Spleen (tissue), 11 donors: ENCODE measurements around the gene ST3GAL3. TPM values are rescaled to one million over a fixed set of nuclear protein-coding genes. Genes with fewer than 3 reads are reported as not detected.

Experiments used
- DNase-seq: peaks from one replicate; pipeline ENCODE4 v3.0.0-alpha.2; 2020
- H3K27ac ChIP-seq, 8 donors: fragments of 200-600 bp; sonication (generic) in 7 of 8; 1 replicate in 4 of 8; 2 replicates in 4 of 8; pipeline versions ENCODE4 v1.5.0 to v1.8.0; 2016 to 2021; ENCODE audit warnings: inconsistent platforms in 4 of 8, mild to moderate bottlenecking in 4 of 8, moderate library complexity in 1 of 8
- H3K27me3 ChIP-seq, 7 donors: fragments of 200-600 bp; sonication (generic) in 6 of 7; replicated peaks in 1 of 7; 1 replicate in 4 of 7; 2 replicates in 3 of 7; pipeline versions ENCODE4 v1.5.0 to v1.8.0; 2016 to 2021; ENCODE audit warnings: inconsistent platforms in 3 of 7, mild to moderate bottlenecking in 1 of 7
- H3K36me3 ChIP-seq, 6 donors: fragments of 200-600 bp; sonication (generic) in 5 of 6; 1 replicate in 4 of 6; 2 replicates in 2 of 6; pipeline versions ENCODE4 v1.5.0 to v1.8.0; 2016 to 2021; ENCODE audit warnings: inconsistent platforms in 2 of 6
- H3K4me1 ChIP-seq, 6 donors: fragments of 200-600 bp; sonication (generic) in 5 of 6; 1 replicate in 3 of 6; 2 replicates in 3 of 6; pipeline versions ENCODE4 v1.5.0 to v1.8.0; 2016 to 2021; ENCODE audit warnings: inconsistent platforms in 3 of 6
- H3K4me3 ChIP-seq, 8 donors: fragments of 200-600 bp; sonication (generic) in 7 of 8; 1 replicate in 4 of 8; 2 replicates in 4 of 8; pipeline versions ENCODE4 v1.5.0 to v1.8.0; 2016 to 2021; ENCODE audit warnings: inconsistent platforms in 4 of 8, mild to moderate bottlenecking in 4 of 8, moderate library complexity in 2 of 8
- H3K9me3 ChIP-seq, 8 donors: fragments of 200-600 bp; sonication (generic) in 7 of 8; 1 replicate in 4 of 8; 2 replicates in 4 of 8; pipeline versions ENCODE4 v1.5.0 to v1.8.0; 2016 to 2021; ENCODE audit warnings: inconsistent platforms in 4 of 8
- POLR2A ChIP-seq, 3 donors: fragments of 450-650 bp; IDR thresholded peaks; one replicate each; pipeline ENCODE4 v1.5.1; 2017; ENCODE audit warnings: antibody characterized with exemption in 3 of 3, mild to moderate bottlenecking in 1 of 3
- POLR2AphosphoS5 ChIP-seq, 3 donors: sonication (generic); formaldehyde crosslinking; IDR thresholded peaks; one replicate each; pipeline ENCODE4 v1.5.1; 2017; ENCODE audit warnings: antibody characterized with exemption in 3 of 3
- WGBS, 5 donors: extraction: QIAGEN DNeasy Blood & Tissue Kit in 3 of 5; methylation state at CpG; one replicate each; pipeline versions ENCODE4 v1.1.5 to v1.1.7; 2013 to 2018; 5-methylcytosine and 5-hydroxymethylcytosine counted together
- intact Hi-C: fragments of 100-400 bp; cut with DNase I; formaldehyde crosslinking; loops from one replicate; pipeline ENCODE4 v1.15.0; 2023; ENCODE audit warnings: low total_unique reads
- polyA plus RNA-seq, 3 donors: library from polyadenylated mRNA; stranded (reverse); fragments of 200-250 nt; gene quantifications; one replicate each; pipeline ENCODE4 v1.2.1, GENCODE V29; 2013
- total RNA-seq, 7 donors: library from RNA; depleted of rRNA in 3 of 7; stranded (reverse); fragments of >200 nt in 3 of 7; fragmentation: NEBNext Ultra II Directional in 4 of 7; extraction: Animal tissue kit (Norgen Biotek cat#: 25700) in 4 of 7; gene quantifications; one replicate each; pipeline versions ENCODE4 v1.1.0 to v1.2.1, GENCODE V29; 2016 to 2021
- TF ChIP-seq, protein P1 (sequence below), 11 experiments: fragments of 200-600 bp in 7 of 11; fragments of 450-650 bp in 4 of 11; sonication (generic) in 4 of 11; IDR thresholded peaks in 8 of 11; conservative IDR thresholded peaks in 3 of 11; 1 replicate in 7 of 11; 2 replicates in 4 of 11; pipeline versions ENCODE4 v1.4.0 to v1.8.0; 2016 to 2021; ENCODE audit warnings: antibody characterized with exemption in 11 of 11, inconsistent platforms in 4 of 11, mild to moderate bottlenecking in 1 of 11
- donor health status: healthy with polysubstance abuse.
- donor health status: DM: no; HTN: no; CAD: no; lungs with moderate emphysema.
- donor health status: DM: no; HTN: no; CAD: no.
- donor health status: Bipolar disorder and iron deficiency.
- donor health status: healthy.
- donor health status: DM: no; HTN: no; CAD: no.
- donor health status: DM: yes; HTN: yes; CAD: no.

The ST3GAL3 gene
- total and polyA plus RNA-seq, 10 donors: 6.4 to 34.3 (median 21.0) TPM

DNA sequence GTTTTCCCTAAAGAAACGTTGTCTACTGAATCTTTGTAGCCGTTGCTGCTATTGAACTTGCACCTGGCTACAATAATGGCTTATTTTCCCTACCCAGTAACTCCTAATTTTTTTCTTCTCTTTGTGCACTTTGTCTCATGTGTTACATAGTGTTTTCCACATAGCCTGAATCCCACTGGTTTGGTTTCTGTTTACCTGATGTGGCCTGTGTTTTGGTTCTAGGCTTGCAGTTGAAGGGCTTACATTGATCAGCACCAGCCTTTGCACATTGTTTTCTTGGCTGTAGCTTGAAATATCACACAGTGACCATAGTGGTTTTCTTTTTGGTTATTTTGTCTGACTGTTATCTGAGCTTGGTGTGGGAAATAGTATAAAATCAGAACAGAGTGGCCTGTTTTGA is 29.5 kb downstream of the ST3GAL3 start:
- 87 to 98% (median 93%) methylated on average over 2 of the region's 2 CpGs for WGBS, 5 donors
- Histone ChIP-seq H3K27ac (no peak overlapping the region), H3K4me1 (no peaks in the 10 kb centered on the region), H3K9me3 (no peaks in the 10 kb centered on the region), H3K27me3 (no peaks in the 10 kb centered on the region), H3K4me3 (no peak overlapping the region), H3K36me3 (peaks cover 0 to 61% (median 9%) of the 10 kb centered on the region in 6 donors)
- TF ChIP-seq POLR2A (IDR thresholded peaks at IDR 0.05) (no peak), POLR2AphosphoS5 (IDR thresholded peaks at IDR 0.05) (no peak)
- TF ChIP-seq, protein P1, sequence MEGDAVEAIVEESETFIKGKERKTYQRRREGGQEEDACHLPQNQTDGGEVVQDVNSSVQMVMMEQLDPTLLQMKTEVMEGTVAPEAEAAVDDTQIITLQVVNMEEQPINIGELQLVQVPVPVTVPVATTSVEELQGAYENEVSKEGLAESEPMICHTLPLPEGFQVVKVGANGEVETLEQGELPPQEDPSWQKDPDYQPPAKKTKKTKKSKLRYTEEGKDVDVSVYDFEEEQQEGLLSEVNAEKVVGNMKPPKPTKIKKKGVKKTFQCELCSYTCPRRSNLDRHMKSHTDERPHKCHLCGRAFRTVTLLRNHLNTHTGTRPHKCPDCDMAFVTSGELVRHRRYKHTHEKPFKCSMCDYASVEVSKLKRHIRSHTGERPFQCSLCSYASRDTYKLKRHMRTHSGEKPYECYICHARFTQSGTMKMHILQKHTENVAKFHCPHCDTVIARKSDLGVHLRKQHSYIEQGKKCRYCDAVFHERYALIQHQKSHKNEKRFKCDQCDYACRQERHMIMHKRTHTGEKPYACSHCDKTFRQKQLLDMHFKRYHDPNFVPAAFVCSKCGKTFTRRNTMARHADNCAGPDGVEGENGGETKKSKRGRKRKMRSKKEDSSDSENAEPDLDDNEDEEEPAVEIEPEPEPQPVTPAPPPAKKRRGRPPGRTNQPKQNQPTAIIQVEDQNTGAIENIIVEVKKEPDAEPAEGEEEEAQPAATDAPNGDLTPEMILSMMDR (IDR thresholded peaks at IDR 0.05 in 8 of 11, conservative IDR thresholded peaks at IDR 0.05 in 3 of 11): no peak
- no peak for DNase-seq
- intact Hi-C loops: no loop called here

DNA sequence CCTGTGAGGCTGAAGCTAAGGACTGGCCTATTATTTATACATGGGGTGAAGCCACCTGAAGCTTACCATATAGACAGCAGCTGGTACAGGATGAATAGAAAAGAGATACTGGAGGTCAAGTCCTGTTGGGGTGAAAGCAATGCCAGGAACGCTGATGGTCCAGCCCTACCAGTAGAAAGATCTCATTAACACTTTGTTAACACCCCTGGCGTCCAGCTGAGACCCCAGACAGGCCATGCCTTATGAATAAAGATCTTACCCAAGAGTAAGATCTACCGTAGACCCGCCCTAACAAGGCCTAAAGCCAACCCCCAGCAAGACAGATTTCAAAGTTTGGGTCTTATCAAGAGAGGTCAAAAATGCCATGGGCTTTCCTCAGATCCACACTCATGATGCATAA is 34.7 kb downstream of the ST3GAL3 start:
- 83 to 96% (median 92%) methylated on average over 4 of the region's 4 CpGs for WGBS, 5 donors
- no peak for DNase-seq
- Histone ChIP-seq H3K9me3 (no peaks in the 10 kb centered on the region), H3K4me3 (no peak overlapping the region), H3K36me3 (peaks cover 0 to 82% (median 5%) of the 10 kb centered on the region in 6 donors), H3K27me3 (no peaks in the 10 kb centered on the region), H3K27ac (no peak overlapping the region), H3K4me1 (no peaks in the 10 kb centered on the region)
- intact Hi-C loops: no loop called here
- TF ChIP-seq, protein P1 (IDR thresholded peaks at IDR 0.05 in 8 of 11, conservative IDR thresholded peaks at IDR 0.05 in 3 of 11): no peak
- TF ChIP-seq POLR2A (IDR thresholded peaks at IDR 0.05) (no peak), POLR2AphosphoS5 (IDR thresholded peaks at IDR 0.05) (no peak)

DNA sequence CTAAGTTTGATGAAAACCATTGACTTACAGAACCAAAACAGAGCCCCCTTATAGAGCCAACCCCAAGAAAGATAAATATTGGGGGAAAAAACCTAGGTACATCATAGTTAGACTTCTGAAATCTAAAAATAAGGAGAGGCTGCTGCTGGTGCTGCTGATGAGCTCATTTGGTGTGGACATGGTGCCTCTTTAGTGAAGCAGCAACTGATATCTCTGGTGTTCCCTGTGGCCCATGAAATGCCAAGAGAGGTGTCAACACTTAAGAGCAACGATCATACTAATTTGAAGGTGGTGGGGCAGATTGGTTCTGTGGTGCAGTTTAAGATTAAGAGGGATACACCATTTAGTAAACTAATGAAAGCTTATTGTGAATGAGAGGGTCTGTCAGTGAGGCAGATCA is 35.9 kb downstream of the ST3GAL3 start:
- TF ChIP-seq, protein P1 (IDR thresholded peaks at IDR 0.05 in 8 of 11, conservative IDR thresholded peaks at IDR 0.05 in 3 of 11): no peak
- no peak for TF ChIP-seq POLR2AphosphoS5 (IDR thresholded peaks at IDR 0.05)
- no peak for TF ChIP-seq POLR2A (IDR thresholded peaks at IDR 0.05)

DNA sequence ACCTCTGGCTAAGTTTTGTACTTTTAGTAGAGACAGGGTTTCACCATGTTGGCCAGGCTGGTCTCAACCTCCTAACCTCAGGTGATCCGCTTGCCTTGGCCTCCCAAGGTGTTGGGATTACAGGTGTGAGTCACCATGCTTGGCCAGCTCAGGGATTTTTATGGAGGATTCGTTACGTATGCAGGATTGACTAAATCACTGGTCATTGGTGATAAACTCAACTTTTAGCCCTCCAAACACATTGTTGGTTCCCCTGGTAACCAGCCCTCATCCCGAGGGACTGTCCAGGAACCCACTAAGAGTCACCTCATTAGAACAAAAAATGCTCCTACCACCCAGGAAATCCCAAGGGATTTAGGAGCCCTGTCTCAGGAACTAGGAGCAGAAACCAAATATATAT is 40.4 kb downstream of the ST3GAL3 start:
- Histone ChIP-seq H3K27ac (no peak overlapping the region), H3K36me3 (peaks cover 0 to 49% (median 1%) of the 10 kb centered on the region in 6 donors), H3K4me3 (no peak overlapping the region), H3K27me3 (no peaks in the 10 kb centered on the region), H3K9me3 (no peaks in the 10 kb centered on the region), H3K4me1 (no peaks in the 10 kb centered on the region)
- TF ChIP-seq, protein P1 (IDR thresholded peaks at IDR 0.05 in 8 of 11, conservative IDR thresholded peaks at IDR 0.05 in 3 of 11): no peak
- no peak for TF ChIP-seq POLR2AphosphoS5 (IDR thresholded peaks at IDR 0.05)
- no peak for TF ChIP-seq POLR2A (IDR thresholded peaks at IDR 0.05)
- 84 to 99% (median 97%) methylated on average over 4 of the region's 4 CpGs for WGBS, 5 donors
- DNase-seq: no peak
- intact Hi-C loops: no loop called here

More for the DNA sequence above, 35.9 kb downstream of the ST3GAL3 start:
- intact Hi-C loops: no loop called here
- H3K27me3 ChIP-seq: no peaks in the 10 kb centered on the region
- H3K36me3 ChIP-seq: peaks cover 0 to 80% (median 0%) of the 10 kb centered on the region in 6 donors
- H3K4me3 ChIP-seq: no peak overlapping the region
- H3K4me1 ChIP-seq: no peaks in the 10 kb centered on the region
- 86 to 100% (median 94%) methylated on average over 1 of the region's 1 CpG for WGBS, 5 donors
- no peak overlapping the region for H3K27ac ChIP-seq
- no peak for DNase-seq
- no peaks in the 10 kb centered on the region for H3K9me3 ChIP-seq
